HG03196 (cell line): Measurements from ENCODE around the gene SEC14L5.
"Not testable (repeated sequence)": the region's sequence is repeated elsewhere in the genome, so short reads cannot be mapped to it uniquely, and the experiment has no call there.

Experiments used
- ATAC-seq: cut with Tn5 transposase; IDR thresholded peaks from one replicate; pipeline ENCODE4 v1.9.1; 2021; ENCODE audit not compliant: unreplicated experiment

SEC14L5 gene

DNA sequence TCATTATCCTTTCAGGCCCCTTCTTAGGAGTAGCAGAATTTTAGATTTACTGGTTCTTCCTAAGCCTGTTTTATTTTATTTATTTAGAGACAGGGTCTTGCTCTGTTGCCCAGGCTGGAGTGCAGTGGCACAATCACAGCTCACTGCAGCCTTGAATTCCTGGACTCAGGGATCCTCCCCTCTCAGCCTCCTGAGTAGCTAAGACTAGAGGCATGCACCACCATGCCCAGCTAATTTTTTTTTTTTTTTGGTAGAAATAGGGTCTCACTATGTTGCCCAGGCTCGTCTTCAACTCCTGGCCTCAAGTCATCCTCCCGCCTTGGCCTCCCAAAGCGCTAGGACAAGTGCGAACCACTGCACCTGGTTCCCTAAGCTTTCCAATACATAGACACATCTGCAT lies 28.5 kb upstream of the SEC14L5 start:
- not testable (repeated sequence) for ATAC-seq

DNA sequence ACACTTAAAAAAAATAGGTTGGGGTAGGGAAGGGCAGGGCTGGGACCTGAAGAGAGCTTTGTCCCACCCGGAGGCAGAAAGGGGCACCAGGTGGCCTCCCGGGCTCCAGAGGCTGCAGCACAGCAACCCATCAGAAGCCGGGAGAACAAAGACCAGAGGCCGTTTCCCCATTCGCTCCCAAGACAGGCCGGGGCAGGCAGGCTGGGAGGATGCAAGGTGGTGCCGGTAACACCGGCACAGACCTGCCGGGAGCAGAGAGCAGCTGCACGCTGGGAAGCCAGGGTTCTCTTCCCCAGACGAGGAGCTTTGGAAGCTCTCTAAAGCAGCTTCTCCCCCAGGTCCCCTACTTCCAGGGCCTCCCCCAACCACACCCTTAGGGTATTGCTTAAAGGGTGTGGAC lies 26.7 kb upstream of the SEC14L5 start:
- ATAC-seq = no peak

DNA sequence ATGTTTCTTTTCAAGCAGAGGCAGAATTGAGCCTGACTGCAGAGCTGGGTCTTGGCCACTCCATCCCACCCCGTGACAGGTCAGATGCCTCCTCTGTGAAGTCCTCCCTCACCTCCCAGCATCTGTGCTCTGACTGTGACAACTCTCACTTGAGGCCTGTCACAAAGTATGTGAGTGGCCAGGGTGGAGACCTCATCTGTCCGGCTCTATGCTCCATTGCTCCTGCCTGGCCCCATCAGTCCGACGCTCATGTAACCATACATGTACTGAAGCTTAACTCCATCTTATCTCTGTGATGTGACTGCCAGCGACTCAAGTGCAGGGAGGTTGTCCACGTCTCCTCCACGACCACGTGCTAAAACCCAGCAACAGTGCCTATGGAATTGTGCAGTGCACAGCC lies 24.7 kb upstream of the SEC14L5 start:
- no peak for ATAC-seq

DNA sequence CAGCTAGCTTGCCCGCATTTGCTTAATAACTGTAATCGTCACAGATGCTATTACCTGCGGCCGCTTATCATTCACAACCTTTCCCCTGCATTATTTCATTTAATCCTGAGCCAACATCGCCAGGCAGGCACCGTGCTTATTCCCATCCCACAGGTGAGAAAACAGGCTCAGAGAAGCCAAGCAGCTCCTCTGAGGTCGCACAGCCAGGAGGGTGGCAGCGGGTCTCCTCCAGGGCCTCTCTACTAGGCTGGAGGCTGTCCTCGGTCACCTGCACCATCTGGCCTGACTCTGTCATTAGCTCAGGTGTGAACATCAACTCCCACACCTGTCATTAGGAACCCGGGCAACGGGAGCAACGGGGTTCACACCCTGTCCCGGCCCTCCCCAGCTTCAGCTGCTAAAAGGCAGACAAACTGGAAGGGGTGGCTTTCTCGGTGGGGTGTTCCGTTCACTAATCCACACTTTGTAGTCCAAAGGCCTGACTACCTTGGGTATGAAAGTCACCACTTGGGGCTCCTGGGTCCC lies 24.2 kb upstream of the SEC14L5 start:
- no peak for ATAC-seq

DNA sequence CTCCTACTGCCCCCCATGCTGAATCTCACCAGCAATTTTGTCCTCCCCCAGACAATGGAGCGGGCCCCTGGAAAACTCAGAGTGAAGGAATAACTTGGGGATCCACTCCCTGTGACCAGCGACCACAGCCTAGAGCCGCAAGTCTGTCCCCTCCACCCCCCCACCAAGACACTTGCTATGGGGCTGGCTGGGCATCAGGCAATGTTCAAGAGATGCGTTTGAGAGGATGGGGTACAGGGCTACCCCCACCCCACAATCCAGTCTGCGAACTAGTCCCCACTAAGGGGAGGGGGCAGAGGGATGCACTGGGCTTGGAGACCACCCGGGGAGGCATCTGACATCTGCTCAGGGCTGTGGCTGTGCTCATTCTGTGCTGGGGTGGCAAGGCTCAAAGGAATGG lies 23.5 kb upstream of the SEC14L5 start:
- ATAC-seq = no peak

DNA sequence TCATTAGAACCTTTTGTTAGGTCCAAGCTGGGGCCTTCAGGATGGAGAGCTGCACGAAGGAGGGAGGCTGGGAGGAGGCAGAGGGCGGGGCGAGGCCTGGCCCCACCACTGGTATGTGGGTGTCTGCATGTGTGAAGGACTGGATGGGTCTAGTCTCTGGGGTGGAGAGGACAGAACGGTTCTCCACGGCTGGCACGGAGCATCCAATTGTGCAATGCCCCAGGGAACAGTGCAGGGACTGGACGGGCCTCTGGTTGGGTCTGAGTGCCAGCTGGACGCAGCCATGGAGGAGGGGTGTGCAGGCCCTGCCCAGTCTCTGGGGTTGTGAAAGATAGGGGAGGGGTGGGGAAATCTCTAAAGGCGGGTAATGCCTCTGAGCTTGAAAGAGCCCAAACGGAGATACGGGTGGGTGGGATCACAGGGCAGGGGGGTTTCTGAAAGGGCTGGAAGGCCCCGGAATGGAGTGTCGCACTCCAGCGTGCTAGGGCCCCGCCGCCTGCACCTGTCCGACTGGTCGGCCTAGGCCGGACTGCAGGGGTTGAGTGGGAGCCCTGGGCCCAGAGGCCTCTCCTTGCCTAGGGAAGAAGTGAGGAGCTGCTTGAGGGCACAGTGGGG lies 22.8 kb upstream of the SEC14L5 start:
- no peak for ATAC-seq

DNA sequence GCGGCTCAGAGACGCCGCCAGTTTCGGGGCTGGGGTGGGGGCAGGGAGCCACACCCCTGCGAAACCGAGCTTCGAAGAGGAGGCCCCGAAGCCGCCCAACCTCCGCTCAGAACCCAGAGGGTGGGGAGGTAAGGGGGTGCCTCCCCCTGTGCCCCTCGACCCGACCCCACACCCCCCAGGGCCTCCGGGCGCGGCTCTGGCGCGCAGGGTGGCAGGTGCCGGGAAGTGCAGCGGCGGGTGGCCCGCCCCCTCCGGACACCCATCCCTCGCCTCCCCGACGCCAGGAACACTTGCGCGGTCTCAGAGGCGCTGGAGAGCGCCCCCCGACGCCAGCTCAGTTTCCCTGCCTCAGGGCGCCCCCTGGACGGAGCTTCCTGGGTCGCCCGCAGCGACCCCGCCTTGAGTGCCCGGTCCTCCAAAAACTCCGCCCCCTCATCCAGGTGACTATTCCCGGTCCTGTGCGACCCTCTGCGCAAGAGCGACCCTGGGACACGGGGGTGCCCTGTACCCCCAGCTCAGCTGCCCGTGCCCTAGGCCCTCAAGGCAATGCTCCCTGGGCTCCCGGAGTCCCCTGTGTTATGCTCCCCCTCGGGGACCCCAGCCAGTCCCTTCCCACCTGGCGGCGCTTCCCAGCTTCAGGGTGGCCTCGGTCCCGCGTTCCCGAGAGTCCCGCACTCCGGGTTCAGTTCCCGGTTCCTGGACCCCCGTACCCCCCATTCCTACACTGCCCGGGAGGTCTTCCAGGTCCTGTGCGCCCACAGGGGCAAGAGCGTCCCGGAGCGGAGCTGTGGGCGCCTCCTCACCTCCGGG lies 21.7 kb upstream of the SEC14L5 start:
- no peak for ATAC-seq

DNA sequence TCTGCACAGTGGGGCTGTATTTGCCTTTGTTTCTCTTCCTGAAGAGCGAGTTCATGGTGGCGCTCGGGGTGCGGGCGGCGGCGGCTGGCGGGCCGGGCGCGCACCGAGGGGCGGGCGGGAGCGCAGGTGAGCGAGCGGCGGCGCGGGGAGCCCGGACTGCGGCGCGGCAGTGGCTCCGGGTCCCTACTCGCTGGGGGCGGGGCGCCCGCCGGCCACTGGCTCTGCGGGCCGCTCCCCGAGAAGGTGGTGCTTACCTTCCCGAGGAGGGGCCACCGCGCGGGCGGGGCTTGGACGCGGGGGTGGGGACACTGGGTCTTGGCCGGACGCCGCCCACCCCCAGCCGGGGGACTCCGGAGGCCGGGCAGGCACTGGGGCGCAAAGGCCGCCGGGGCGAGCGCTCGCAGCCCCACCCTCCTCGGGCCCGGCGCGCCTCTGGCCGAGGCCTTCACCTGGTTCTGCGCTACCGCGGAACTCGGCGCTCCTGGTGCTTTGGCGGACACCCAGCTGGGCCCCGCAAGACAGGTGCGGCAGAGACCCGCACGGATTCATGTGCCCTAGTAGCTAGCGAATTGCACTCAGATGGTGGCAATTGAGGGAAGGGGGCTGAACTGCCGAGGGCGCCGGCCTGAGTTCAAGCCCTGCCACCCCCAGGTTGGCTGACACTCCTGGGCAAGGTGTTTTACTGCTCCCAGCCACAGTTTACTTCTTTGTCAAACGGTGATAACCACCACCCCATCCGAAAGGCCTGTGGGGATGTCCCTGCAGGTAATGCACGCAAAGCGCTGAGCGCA lies 20.9 kb upstream of the SEC14L5 start, which contains the start of gene PPL:
Gene PPL (minus strand): TSS at position 158 of the 791 bp plus-strand sequence. CDS start 103 bp downstream, at position 55.
- ATAC-seq = no peak

DNA sequence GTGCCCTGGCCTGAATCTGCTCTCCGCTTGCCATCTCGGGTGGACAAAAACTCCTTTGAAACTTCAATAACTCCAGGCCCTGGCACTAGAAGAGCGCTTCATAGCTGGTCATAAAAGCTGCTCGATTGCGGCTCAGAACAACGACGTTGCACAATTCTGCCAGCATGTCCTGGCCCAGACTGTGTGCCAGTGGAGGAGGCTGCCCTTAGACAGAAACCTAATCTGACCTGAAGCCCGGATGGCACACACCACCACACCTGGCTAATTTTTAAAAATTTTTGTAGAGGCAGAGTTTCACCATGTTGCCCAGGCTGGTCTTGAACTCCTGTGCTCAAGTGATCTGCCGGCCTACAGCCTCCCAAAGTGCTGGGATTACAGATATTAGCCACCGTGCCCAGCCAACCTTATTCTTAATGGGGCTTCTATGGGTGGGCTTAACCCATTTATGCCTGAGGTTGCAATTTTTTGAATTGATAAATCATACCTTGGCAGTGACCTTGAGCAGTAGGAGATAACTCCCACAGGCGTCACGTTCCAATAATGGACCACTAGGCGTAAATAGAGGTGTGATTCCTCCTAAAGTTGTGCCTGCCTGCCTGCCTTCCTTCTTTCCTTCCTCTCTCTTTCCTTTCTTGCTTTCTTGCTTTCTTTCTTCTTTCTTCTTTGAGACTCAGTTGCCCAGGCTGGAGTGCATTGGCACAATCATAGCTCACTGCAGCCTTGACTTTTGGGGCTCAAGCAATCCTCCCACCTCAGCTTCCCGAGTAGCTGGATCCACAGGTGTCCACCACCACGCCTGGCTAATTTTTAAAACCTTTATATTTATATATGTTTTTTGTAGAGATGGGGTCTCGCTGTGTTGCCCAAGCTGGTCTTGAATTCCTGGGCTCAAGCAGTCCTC lies 20.1 kb upstream of the SEC14L5 start:
- no peak for ATAC-seq

DNA sequence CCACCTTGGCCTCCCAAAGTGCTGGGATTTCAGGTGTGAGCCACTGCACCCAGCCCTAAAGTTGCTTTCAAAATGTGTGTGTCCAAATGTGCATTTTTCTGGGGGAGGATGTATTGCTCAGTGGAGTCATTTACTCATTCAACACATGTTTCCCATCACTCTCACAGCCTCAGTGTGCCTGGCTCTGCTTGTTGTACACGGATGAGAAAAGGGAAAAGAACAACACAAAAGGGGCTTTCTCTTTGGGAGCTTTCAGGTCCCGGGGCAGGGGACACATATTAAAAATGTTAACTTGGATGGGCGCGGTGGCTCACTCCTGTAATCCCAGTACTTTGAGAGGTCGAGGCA lies 19.5 kb upstream of the SEC14L5 start:
- no peak for ATAC-seq

DNA sequence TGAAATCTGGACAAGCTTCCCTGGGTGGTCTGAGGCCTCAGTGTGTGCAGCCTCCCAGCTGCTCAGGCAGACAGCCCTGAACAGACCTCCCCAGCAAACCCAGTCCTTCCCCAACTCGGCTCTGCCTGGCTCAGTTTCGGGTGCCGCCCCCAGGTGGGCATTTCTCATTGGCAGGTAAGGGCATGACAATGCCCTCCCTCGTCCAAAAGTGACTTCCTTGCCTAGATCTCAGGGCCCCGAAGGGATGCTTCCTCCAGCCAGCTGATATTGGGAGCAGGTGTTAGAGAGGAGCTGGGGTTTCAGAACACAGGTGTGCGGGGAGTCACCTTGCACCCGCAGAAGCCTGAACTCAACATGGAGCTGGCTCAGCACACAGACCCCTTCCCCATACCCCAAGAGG lies 17.4 kb upstream of the SEC14L5 start:
- no peak for ATAC-seq

DNA sequence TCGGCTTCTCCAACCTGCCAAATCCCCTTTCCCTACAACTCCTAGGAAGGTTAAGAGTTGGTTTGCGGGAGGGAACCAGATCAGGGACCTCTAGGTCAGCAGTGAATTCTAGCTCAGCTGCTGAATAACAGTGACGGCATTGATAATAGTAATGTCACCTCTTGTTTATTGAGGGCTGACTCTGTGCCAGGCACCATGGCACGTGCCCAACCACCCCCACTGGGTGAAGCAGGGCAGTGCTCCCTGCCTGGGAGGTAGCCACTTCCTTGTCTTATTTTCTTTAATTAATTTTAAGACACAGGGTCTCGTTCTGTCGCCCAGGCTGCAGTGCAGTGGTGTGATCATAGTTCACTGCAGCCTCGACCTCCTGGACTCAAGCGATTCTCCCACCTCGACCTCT lies 15.6 kb upstream of the SEC14L5 start:
- ATAC-seq = no peak

DNA sequence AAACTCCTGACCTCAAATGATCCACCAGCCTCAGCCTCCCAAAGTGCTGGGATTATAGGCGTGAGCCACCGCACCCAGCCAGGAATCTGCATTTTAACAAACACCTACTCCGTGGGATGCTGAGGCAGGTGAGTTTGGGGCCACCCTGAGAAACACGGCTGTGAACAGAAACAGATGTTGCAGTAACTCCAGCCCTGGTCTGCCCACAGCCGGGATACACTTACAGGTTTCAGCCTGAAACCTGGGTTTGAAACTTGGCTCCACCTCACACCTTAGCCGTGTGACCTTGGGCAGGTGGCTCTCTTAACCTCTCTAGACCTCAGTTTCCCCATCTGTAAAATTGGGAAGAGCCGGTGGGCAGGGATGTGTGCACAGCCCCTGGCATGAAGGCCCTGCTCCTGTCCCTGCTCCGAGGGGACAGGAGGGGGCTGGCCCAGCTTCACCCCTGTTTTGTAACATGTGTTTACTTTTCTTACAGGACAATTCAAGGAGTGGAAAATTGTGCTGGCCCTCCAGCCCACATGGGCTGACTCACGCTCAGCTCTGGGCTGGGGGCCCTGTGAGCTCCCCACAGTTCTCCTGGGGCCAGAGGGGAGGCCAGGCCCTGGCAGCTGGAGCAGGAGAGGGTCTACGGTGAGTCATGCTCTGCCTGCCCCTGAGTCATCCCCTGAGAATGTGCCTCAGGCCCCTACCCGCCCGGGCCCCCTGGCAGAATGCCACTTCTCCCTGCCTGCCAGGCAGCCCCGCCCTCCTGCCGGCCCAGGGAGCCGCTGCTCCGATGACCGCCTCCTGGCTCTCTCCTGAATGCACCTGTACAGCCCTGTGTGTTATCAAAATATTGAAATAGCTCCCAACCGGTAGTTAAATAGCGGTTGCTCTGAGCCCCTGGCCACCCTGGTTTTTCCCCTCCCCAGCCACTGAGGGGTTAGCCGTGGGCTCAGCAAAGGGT lies 13.5 kb upstream of the SEC14L5 start:
- ATAC-seq = no peak

DNA sequence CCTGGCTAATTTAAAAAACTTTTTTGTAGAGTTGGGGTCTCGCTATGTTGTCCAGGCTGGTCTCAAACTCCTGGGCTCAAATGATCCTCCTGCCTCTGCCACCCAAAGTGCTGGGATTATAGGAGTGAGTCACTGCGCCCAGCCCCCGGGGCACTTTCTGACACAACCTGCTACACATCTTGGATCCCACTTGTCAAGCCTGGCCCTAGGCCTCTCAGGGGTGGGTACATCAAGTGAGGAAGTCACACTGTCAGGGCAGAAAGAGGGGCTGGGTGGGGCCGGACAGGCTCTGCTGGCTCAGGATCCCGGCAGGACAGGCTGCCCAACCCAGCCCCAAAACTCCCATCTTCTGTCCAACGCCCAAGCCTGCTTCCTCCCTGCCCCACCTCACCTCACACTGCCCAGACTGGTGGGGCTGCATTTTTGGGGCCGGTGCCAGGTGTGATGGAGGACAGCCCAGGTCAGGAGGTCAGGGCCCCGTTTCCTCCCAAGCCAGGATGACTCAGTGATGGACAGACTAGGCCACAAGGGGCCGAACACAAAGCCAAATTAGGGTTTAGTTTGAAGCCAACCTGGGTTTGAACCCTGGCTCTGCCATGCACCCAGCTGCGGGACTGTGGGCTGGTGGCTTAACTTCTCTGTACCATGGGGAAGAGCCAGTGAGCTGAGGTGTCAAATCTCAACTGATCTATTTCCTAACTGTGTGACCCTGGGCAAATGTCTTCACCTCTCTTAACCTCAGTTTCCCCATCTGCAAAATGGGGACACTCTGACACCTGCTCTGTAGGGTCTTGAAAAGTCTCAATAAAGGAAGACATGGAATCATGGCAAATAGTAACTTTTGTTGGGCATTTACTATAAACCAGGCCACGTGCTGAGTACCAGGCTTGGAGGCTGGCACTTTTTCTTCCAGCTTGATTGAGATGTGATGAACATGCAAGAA lies 12.3 kb upstream of the SEC14L5 start:
- no peak for ATAC-seq

DNA sequence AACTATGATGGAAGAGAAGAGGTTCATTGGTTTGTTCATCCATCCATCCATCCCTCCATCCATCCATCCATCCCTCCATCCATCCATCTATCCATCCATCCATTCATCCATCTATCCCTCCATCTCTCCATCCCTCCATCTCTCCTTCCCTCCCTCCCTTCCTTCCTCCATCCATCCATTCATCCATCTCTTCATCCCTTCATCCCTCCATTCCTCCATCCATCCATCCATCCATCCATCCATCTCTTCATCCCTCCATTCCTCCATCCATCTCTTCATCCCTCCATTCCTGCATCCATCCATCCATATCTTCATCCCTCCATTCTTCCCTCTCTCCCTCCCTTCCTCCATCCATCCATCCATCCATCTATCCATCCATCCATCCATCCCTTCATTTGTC lies 11.2 kb upstream of the SEC14L5 start:
- ATAC-seq = no peak

DNA sequence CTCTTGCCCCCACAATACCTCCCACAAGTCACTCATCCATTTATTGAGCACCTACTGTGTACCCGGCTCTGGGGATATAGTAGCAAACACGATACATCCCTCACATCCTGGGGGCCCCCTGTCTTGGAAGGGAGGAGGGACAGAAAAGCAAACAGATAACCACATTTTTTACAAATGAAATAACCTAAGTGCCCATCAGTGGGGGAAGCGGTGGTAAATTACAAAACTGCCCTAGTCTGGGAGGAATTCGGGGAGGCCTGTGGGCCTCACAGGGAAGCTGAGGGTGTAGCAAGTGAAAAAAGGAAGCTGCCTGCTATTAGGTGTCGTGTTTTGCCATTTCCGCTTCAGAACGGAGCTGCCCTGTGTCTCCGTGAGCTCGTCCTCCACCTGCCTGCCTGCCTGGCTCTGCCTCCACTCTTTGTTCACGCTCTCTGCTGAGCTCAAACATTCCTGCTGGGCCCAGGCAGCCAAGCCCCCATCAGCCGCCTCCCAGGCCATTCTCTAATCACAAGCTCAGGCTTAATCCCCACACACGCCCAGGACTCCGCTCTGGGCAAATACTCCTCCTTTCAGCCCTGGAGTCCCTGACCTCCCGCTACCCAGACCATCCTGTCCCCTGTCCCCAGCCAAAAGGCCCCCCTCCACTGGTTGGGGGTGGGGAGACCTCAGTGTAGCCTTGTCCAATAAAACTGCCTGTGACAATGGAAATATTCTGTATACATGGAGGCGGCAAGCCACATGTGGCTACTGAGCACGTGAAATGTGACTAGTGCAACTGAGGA lies 10.2 kb upstream of the SEC14L5 start:
- ATAC-seq = no peak

DNA sequence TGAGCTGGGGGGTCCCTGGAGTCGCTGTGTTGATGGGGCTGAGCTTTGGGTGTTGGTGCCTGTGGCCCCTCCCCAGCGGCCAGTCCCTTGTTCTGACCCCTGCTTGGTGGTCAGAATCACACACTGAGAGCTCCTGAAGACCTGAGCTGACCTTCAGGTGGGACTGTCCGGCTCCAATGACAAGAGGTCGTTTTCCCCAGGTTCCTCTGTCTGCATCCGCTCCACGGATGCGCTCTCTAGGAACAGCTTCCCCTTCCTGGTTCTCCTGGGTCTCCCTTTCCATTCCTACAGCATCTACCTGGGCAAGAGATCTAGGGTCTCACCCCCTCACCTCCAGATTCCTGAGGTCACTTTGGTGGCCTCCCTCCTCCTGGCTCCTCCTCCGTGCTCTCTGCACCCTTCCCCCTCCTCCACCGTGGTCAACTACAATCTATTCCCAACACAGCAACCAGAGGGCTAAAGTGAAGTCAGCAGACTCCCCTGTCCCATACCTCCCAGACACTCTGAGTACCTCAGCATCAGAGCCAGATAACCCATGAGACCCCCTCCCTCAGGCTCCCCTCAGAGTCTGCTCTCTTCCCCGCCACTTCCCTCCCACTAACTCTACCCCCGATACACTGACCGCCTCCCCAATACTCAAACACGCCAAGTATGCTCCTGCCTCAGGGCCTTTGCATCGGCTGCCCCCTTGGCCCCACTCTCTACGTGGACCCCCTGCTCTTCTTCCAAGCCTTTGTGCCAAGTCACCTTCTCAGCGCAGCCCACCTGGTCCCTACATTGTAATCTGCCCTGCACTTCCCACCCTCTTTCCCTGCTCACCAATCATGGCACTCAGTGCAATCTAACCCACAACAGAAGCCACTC lies 9.0 kb upstream of the SEC14L5 start:
- no peak for ATAC-seq
